Neural crest cell (in vitro differentiated cells): ENCODE results near the gene NRIP1. TPM values are rescaled to one million over a fixed set of nuclear protein-coding genes. Genes with fewer than 3 reads are reported as not detected.

Source experiments
- DNase-seq: peaks from one replicate; pipeline ENCODE4 v3.0.0; 2021; ENCODE audit warnings: low read depth, mixed read lengths, low spot score
- H3K27ac Mint-ChIP-seq: one replicate; pipeline ENCODE4 v1.8.0; 2021; ENCODE audit warnings: mild to moderate bottlenecking, mixed read lengths; ENCODE audit not compliant: unreplicated experiment
- H3K27me3 Mint-ChIP-seq: 2 replicates; pipeline ENCODE4 v1.8.0; 2021; ENCODE audit warnings: low read depth, mild to moderate bottlenecking, mixed read lengths
- H3K36me3 Mint-ChIP-seq: 2 replicates; pipeline ENCODE4 v1.8.0; 2021; ENCODE audit warnings: low read depth, mild to moderate bottlenecking, mixed read lengths
- H3K4me1 Mint-ChIP-seq: 2 replicates; pipeline ENCODE4 v1.8.0; 2021; ENCODE audit warnings: mixed read lengths
- H3K4me3 Mint-ChIP-seq: one replicate; pipeline ENCODE4 v1.8.0; 2021; ENCODE audit warnings: mild to moderate bottlenecking, mixed read lengths
- H3K9me3 Mint-ChIP-seq: 2 replicates; pipeline ENCODE4 v1.8.0; 2021; ENCODE audit warnings: mixed read lengths
- total RNA-seq: library from RNA; stranded (reverse); gene quantifications from 2 replicates; pipeline ENCODE4 v1.2.1, GENCODE V29; 2021
- TF ChIP-seq, protein P1 (sequence below): fragments of 200-600 bp; sonication (generic); conservative IDR thresholded peaks from 2 replicates; pipeline ENCODE4 v1.5.0; 2021; ENCODE audit warnings: antibody characterized with exemption, mild to moderate bottlenecking

Gene NRIP1
- total RNA-seq, 1 donor from 2014 or later, result 73.8 TPM

DNA sequence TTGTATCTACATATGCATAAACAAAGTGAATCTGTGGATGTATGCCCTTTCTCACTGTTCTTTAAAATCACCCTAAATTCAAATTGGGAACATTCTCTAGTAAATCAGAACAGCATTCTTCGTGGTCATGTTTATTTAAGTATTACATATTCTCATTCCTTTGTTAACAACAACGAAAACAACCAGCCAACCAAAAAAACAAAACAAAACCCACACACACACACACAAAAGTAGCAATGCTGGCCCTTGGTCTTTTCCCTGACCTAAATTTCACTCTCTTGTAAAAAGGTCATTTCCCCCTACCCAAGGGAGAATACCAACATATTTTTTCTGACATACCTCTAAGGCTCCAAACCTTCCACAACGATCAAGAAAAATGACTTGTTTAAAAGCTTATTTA, 102.6 kb downstream of the NRIP1 start:
- Mint-ChIP-seq H3K27ac (peak overlapping the region; percentile 45), H3K27me3 (no peaks in the 10 kb centered on the region), H3K36me3 (peaks cover 21% of the 10 kb centered on the region), H3K9me3 (no peaks in the 10 kb centered on the region), H3K4me1 (peaks cover 37% of the 10 kb centered on the region), H3K4me3 (no peak overlapping the region)
- TF ChIP-seq, protein P1, sequence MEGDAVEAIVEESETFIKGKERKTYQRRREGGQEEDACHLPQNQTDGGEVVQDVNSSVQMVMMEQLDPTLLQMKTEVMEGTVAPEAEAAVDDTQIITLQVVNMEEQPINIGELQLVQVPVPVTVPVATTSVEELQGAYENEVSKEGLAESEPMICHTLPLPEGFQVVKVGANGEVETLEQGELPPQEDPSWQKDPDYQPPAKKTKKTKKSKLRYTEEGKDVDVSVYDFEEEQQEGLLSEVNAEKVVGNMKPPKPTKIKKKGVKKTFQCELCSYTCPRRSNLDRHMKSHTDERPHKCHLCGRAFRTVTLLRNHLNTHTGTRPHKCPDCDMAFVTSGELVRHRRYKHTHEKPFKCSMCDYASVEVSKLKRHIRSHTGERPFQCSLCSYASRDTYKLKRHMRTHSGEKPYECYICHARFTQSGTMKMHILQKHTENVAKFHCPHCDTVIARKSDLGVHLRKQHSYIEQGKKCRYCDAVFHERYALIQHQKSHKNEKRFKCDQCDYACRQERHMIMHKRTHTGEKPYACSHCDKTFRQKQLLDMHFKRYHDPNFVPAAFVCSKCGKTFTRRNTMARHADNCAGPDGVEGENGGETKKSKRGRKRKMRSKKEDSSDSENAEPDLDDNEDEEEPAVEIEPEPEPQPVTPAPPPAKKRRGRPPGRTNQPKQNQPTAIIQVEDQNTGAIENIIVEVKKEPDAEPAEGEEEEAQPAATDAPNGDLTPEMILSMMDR, result no peak
- DNase-seq, result no peak

DNA sequence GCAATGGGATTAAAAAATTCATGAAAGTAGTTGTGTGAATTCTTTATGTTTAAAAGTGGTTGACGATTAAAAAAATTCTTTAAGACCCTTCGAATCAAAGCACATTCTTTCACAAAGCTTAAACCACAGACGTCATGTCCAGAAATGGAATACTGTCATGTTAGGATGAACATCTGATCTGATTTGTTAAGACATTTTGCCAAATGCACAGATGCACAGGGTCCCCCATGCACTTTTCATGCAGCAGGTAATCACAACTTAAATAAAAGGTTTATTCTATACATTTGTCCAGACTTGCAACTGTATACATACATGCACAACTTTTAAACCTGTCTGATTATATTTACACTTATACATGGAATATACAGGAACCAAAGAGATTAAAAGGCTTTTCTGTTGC, 103.3 kb downstream of the NRIP1 start:
- no peak for DNase-seq
- no peak overlapping the region for H3K4me3 Mint-ChIP-seq
- H3K9me3 Mint-ChIP-seq, result no peaks in the 10 kb centered on the region
- H3K27me3 Mint-ChIP-seq, result no peaks in the 10 kb centered on the region
- peaks cover 14% of the 10 kb centered on the region for H3K36me3 Mint-ChIP-seq
- H3K4me1 Mint-ChIP-seq, result peaks cover 38% of the 10 kb centered on the region
- H3K27ac Mint-ChIP-seq, result no peak overlapping the region
- TF ChIP-seq, protein P1, result no peak

DNA sequence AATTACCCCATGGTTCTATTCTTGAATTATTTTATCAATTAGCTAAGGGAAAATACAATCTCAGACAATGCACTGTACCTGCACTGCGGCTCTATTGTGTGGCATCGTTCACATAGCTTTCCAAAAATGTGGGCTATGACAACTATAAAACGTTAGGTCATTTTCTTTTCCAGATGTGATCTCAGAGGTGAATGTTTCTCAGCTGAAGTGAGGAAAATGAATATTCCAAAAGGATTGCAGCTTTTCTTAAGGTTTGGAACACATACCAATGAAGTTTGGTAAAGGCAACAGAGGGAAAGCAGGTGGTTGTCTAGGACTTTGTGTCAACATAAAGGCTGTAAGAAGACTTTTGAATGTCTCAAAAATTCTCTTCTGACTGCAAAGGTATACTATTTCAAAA, 105.5 kb downstream of the NRIP1 start:
- Mint-ChIP-seq H3K4me1 (peaks cover 33% of the 10 kb centered on the region), H3K36me3 (peaks cover 3% of the 10 kb centered on the region), H3K4me3 (no peak overlapping the region), H3K27me3 (no peaks in the 10 kb centered on the region), H3K9me3 (no peaks in the 10 kb centered on the region), H3K27ac (no peak overlapping the region)
- TF ChIP-seq, protein P1, result no peak
- no peak for DNase-seq

DNA sequence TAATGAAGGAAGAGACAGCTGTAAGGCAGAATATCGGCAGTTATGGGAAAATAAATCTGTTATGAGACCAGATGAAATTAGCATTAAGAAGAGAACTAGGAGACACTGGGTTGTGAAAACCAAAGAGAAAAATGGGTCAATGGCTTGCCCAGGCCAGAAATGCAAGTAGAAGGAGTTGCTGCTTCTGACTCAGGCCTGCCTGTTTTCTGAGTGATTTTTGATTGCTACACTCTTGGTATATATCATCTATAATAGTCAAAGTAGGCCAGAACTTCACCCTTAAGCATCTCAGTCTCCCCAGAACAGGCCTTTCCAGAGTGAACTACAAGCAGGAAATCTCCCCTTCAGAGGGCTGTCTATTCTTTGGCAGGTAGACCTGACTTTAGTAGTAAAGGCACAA, 107.0 kb downstream of the NRIP1 start:
- Mint-ChIP-seq H3K4me1 (peaks cover 29% of the 10 kb centered on the region), H3K36me3 (no peaks in the 10 kb centered on the region), H3K9me3 (no peaks in the 10 kb centered on the region), H3K27me3 (no peaks in the 10 kb centered on the region), H3K27ac (no peak overlapping the region), H3K4me3 (no peak overlapping the region)
- TF ChIP-seq, protein P1, result no peak
- DNase-seq, result no peak

DNA sequence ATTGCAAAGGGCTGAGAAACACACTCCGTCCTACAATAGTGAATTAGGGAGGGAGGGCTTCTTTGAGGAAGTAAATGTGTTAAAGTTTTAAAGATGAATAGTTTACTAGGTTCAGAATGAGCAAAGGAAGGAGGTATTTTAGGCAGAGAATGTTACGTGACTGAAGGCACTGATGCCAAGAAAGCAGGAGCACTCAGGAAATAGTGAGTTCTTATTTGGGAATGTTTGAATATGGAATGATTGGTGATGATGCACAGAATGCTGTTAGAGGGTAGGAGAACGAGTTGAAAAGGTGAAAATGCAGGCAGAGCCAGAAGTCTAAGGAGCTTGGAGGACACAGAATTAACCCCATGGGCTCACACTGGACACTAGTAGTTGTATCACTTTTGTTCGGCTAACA, 108.0 kb downstream of the NRIP1 start:
- Mint-ChIP-seq H3K27me3 (no peaks in the 10 kb centered on the region), H3K4me3 (no peak overlapping the region), H3K36me3 (peaks cover 2% of the 10 kb centered on the region), H3K4me1 (peaks cover 29% of the 10 kb centered on the region), H3K27ac (no peak overlapping the region), H3K9me3 (no peaks in the 10 kb centered on the region)
- no peak for DNase-seq
- TF ChIP-seq, protein P1, result no peak

DNA sequence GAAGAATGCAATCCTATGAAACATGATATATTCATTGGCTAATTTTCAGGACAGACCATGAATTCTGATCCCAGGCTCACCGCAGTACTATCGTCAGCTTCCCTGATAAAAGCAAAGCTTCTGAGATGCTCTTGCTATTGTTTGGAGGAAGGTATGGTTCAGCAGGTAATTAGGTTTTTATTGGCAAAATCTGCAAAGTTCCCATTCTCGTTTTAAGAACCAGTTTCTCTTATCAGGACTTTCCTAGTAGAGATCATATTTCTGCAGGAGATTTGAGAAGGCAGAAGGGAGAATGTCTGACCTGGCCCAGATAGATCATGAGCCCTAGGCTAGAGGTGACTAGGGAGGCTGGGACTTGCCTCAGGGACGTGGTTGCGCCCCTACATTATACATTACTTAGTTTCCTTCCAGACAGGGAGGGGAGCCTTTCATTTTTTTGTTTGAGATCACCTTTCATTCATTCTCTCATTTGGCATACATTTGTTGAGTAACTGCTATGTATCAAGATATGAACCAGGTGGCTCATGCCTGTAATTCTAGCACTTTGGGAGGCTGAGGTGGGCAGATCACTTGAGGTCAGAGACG, 108.8 kb downstream of the NRIP1 start:
- DNase-seq, result no peak
- peaks cover 2% of the 10 kb centered on the region for H3K36me3 Mint-ChIP-seq
- peaks cover 29% of the 10 kb centered on the region for H3K4me1 Mint-ChIP-seq
- H3K9me3 Mint-ChIP-seq, result no peaks in the 10 kb centered on the region
- TF ChIP-seq, protein P1, result no peak
- H3K27me3 Mint-ChIP-seq, result no peaks in the 10 kb centered on the region
- no peak overlapping the region for H3K4me3 Mint-ChIP-seq
- no peak overlapping the region for H3K27ac Mint-ChIP-seq
